ENCODE data around the gene ST6GALNAC3.
"Not testable (repeated sequence)": the region's sequence is repeated elsewhere in the genome, so short reads cannot be mapped to it uniquely, and the experiment has no call there.

ST6GALNAC3 gene

GRCh38 chr1:76075188-76075489 lies 593 bp downstream of the ST6GALNAC3 start:
- DNase-seq, result no peak

GRCh38 chr1:76075877-76076276 lies 1.3 kb downstream of the ST6GALNAC3 start:
- no peak for DNase-seq

GRCh38 chr1:76079475-76080227 lies 5.1 kb downstream of the ST6GALNAC3 start:
- no peak for DNase-seq

- DNase-seq, result no peak
Observed at GRCh38 chr1:76080552-76081079, 6.1 kb downstream of the ST6GALNAC3 start.

GRCh38 chr1:76082062-76082461 lies 7.5 kb downstream of the ST6GALNAC3 start:
- no peak for DNase-seq

GRCh38 chr1:76083189-76083588 lies 8.6 kb downstream of the ST6GALNAC3 start:
- no peak for DNase-seq

- no peak for DNase-seq
Observed at GRCh38 chr1:76084029-76084627, 9.6 kb downstream of the ST6GALNAC3 start.

GRCh38 chr1:76084685-76085084 lies 10.1 kb downstream of the ST6GALNAC3 start:
- DNase-seq, result no peak

GRCh38 chr1:76086109-76086508 lies 11.6 kb downstream of the ST6GALNAC3 start:
- no peak for DNase-seq

- no peak for DNase-seq
Observed at GRCh38 chr1:76086597-76086996, 12.1 kb downstream of the ST6GALNAC3 start.

- DNase-seq, result no peak
Observed at GRCh38 chr1:76090283-76091203, 16.0 kb downstream of the ST6GALNAC3 start.

- DNase-seq, result no peak
Observed at GRCh38 chr1:76092812-76093211, 18.3 kb downstream of the ST6GALNAC3 start.

- DNase-seq, result no peak
Observed at GRCh38 chr1:76093522-76094312, 19.2 kb downstream of the ST6GALNAC3 start.

- DNase-seq, result no peak
Observed at GRCh38 chr1:76095802-76096201, 21.3 kb downstream of the ST6GALNAC3 start.

- DNase-seq, result not testable (repeated sequence)
Observed at GRCh38 chr1:76097064-76097463, 22.5 kb downstream of the ST6GALNAC3 start.

- DNase-seq, result no peak
Observed at GRCh38 chr1:76098845-76099244, 24.3 kb downstream of the ST6GALNAC3 start.

- DNase-seq, result no peak
Observed at GRCh38 chr1:76101548-76101947, 27.0 kb downstream of the ST6GALNAC3 start.

- DNase-seq, result no peak
Observed at GRCh38 chr1:76102046-76102445, 27.5 kb downstream of the ST6GALNAC3 start.

GRCh38 chr1:76103034-76103433 lies 28.5 kb downstream of the ST6GALNAC3 start:
- DNase-seq, result no peak

GRCh38 chr1:76105372-76105771 lies 30.8 kb downstream of the ST6GALNAC3 start:
- DNase-seq, result no peak

GRCh38 chr1:76106251-76106650 lies 31.7 kb downstream of the ST6GALNAC3 start:
- DNase-seq, result no peak

- no peak for DNase-seq
Observed at GRCh38 chr1:76106719-76107235, 32.2 kb downstream of the ST6GALNAC3 start.

Measured in NCI-H187 (cell line).